Measurements from ENCODE around the gene IL10RA. TPM values are rescaled to one million over a fixed set of nuclear protein-coding genes. Genes with fewer than 3 reads are reported as not detected.

IL10RA gene
- total and polyA plus RNA-seq, 2 experiments from 2014 or later, result 0.10 TPM; not detected in 1

- H3K4me3 ChIP-seq, result no peak overlapping the region
- H2AFZ ChIP-seq, result no peak overlapping the region
- Mint-ChIP-seq H3K4me3 (no peak overlapping the region), H3K9me3 (no peaks in the 10 kb centered on the region), H3K4me1 (peaks cover 13% of the 10 kb centered on the region), H3K27ac (no peak overlapping the region), H3K36me3 (ENCODE audit: low read depth) (no peaks in the 10 kb centered on the region), H3K27me3 (ENCODE audit: insufficient read depth, low read depth, poor library complexity) (peaks cover 4% of the 10 kb centered on the region)
- no peak overlapping the region for H3K27ac ChIP-seq (ENCODE audit: low read depth)
- ATAC-seq (no peak), DNase-seq (ENCODE audit: low spot score) (no peak)
- H3K4me1 ChIP-seq (ENCODE audit: insufficient read depth), result peaks cover 4% of the 10 kb centered on the region; the same call in 1 of the 2 replicates
- no peaks in the 10 kb centered on the region for H3K79me2 ChIP-seq (replicated peaks; ENCODE audit: insufficient read depth)
- no peaks in the 10 kb centered on the region for H3K36me3 ChIP-seq (ENCODE audit: insufficient read depth)
- no peaks in the 10 kb centered on the region for H3K9me2 ChIP-seq (ENCODE audit: insufficient read depth)
- H3F3A ChIP-seq (replicated peaks; ENCODE audit: low read depth), result no peaks in the 10 kb centered on the region
- H3K4me2 ChIP-seq, result no peak overlapping the region
- H3K27me3 ChIP-seq (ENCODE audit: insufficient read depth), result no peaks in the 10 kb centered on the region
- no peak for TF ChIP-seq STAT1 (IDR thresholded peaks at IDR 0.05; ENCODE audit: unreplicated experiment)
- TF ChIP-seq CTCF (conservative IDR thresholded peaks at IDR 0.05; ENCODE audit: low read depth in 2 of 2), result no peak
- TF ChIP-seq JUNB (IDR thresholded peaks at IDR 0.05; ENCODE audit: unreplicated experiment), result no peak
- TF ChIP-seq ZNF114 (CRISPR knock-in tag; IDR thresholded peaks at IDR 0.05), result no peak
- no peak for TF ChIP-seq ETS1 (IDR thresholded peaks at IDR 0.05)
- no peak for TF ChIP-seq REST (IDR thresholded peaks at IDR 0.05; ENCODE audit: unreplicated experiment)
- no peak for TF ChIP-seq ZNF331 (CRISPR knock-in tag; IDR thresholded peaks at IDR 0.05; ENCODE audit: low read depth)
- TF ChIP-seq EZH2 (IDR thresholded peaks at IDR 0.05; ENCODE audit: low read depth, unreplicated experiment), result no peak
- no peak for TF ChIP-seq POLR2AphosphoS5 (IDR thresholded peaks at IDR 0.05; ENCODE audit: low read depth)
- TF ChIP-seq ZNF462 (CRISPR knock-in tag; IDR thresholded peaks at IDR 0.05), result no peak
- no peak for TF ChIP-seq NANOG (IDR thresholded peaks at IDR 0.05; ENCODE audit: borderline replicate concordance)
- no peak for TF ChIP-seq CREB1 (CRISPR knock-in tag; IDR thresholded peaks at IDR 0.05; ENCODE audit: low read depth)
- TF ChIP-seq EZH2phosphoT487 (IDR thresholded peaks at IDR 0.05; ENCODE audit: unreplicated experiment), result no peak
- no peaks in the 10 kb centered on the region for H4K20me1 ChIP-seq (replicated peaks; ENCODE audit: insufficient read depth)
Measured at GRCh38 chr11:117998664-117999353, 12.6 kb downstream of the IL10RA start.
